Measurements from ENCODE around the gene SPACA5B.
"Not testable (repeated sequence)": the region's sequence is repeated elsewhere in the genome, so short reads cannot be mapped to it uniquely, and the experiment has no call there.

Gene SPACA5B

DNA sequence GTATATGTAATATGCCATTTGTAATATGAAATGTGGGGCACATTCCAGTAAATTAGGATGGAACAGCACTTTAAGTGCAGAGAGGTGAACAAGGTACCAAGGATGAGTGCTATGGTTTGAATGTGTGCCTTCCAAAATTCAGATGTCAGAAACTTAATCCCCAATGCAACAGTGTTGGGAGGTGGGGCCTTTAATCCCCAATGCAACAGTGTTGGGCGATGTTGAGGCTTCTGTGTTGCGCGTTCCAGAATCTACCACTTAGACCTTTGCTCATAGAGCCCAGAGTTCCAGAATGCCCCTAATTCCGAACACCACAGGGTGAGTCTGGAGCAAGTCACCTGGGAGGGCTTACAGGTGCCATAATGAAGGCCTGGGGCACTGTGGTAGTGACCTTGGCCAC, at the start of gene SPACA5B:
Gene SPACA5B (plus strand): TSS at position 301 of the 400 bp plus-strand sequence. CDS start 62 bp downstream, at position 363.
- not testable (repeated sequence) for H3K27me3 ChIP-seq (ENCODE audit: control insufficient read depth, insufficient read depth, low read length); H3K36me3 ChIP-seq (ENCODE audit: control insufficient read depth, insufficient read depth, low read length); H3K4me3 ChIP-seq (ENCODE audit: low read depth, low read length); H3K4me1 ChIP-seq (ENCODE audit: control insufficient read depth, insufficient read depth, low read length); H3K9me3 ChIP-seq (ENCODE audit: control insufficient read depth, insufficient read depth, low read length); H3K9ac ChIP-seq (ENCODE audit: low read depth, low read length)

DNA sequence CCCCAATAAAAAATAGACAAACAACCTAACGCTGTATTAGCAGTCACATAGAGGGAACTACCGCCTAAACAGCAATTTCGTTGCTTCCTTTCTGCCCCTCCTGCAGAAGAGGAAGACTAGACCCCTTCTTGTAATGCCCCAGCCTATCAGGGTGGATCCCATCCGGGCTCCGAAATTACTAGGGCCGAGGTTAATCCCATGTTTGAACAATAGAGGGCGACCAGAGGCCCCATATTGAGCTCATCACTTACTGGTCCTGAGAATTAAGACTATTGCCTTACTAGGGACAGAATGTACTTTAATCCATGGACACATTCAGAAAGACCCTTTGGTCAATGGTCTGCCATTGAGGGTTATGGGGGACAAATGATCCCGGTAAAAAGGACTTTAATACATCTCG, 47.2 kb upstream of the SPACA5B start:
- Histone ChIP-seq H3K4me1 (ENCODE audit: control insufficient read depth, insufficient read depth, low read length) (no peaks in the 10 kb centered on the region), H3K9ac (ENCODE audit: low read depth, low read length) (no peak overlapping the region), H3K36me3 (ENCODE audit: control insufficient read depth, insufficient read depth, low read length) (no peaks in the 10 kb centered on the region), H3K4me3 (ENCODE audit: low read depth, low read length) (no peak overlapping the region), H3K27me3 (ENCODE audit: control insufficient read depth, insufficient read depth, low read length) (no peaks in the 10 kb centered on the region), H3K9me3 (ENCODE audit: control insufficient read depth, insufficient read depth, low read length) (no peaks in the 10 kb centered on the region)

DNA sequence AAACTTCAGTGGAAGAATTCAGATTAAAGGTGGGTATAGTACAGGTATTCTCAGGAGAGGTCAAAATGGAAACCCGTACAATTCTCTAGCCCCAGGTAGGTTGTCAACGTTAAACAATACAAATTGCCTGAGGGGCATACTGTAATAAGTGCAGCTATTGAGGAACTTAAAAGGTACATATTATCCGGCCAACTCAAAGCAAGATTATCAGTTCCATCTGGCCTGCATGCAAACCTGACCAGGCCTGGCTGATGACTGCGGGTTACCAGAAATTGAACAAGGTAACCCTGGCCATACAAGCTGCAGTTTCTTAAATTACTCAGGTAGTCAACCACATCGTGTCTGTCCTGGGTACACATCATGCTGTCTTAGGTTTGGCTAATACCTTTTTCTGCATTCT, 46.7 kb upstream of the SPACA5B start:
- Histone ChIP-seq H3K4me3 (ENCODE audit: low read depth, low read length) (no peak overlapping the region), H3K36me3 (ENCODE audit: control insufficient read depth, insufficient read depth, low read length) (no peaks in the 10 kb centered on the region), H3K9me3 (ENCODE audit: control insufficient read depth, insufficient read depth, low read length) (no peaks in the 10 kb centered on the region), H3K9ac (ENCODE audit: low read depth, low read length) (no peak overlapping the region), H3K27me3 (ENCODE audit: control insufficient read depth, insufficient read depth, low read length) (no peaks in the 10 kb centered on the region), H3K4me1 (ENCODE audit: control insufficient read depth, insufficient read depth, low read length) (no peaks in the 10 kb centered on the region)

DNA sequence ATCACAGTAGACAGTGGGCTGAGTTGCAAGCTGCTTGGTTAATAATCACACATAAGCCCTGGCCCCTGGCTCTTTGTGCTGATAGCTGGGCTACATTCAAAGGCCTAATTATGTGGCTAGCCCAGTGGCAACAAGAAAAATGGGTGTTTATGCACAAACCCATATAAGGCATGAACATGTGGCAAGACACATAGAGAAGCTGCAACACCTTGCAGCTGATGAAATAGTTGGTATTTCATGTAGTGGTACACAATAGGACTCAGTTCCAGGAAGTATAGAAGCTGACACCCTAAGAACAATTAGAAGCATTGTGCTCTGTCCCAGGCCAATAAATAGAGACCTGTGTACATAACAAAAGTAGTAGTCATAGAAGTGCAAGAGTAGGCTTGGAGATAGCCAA, 44.3 kb upstream of the SPACA5B start:
- no peak overlapping the region for H3K9ac ChIP-seq (ENCODE audit: low read depth, low read length)
- H3K36me3 ChIP-seq (ENCODE audit: control insufficient read depth, insufficient read depth, low read length): no peaks in the 10 kb centered on the region
- H3K4me1 ChIP-seq (ENCODE audit: control insufficient read depth, insufficient read depth, low read length): no peaks in the 10 kb centered on the region
- no peak overlapping the region for H3K4me3 ChIP-seq (ENCODE audit: low read depth, low read length)
- no peaks in the 10 kb centered on the region for H3K27me3 ChIP-seq (ENCODE audit: control insufficient read depth, insufficient read depth, low read length)
- no peaks in the 10 kb centered on the region for H3K9me3 ChIP-seq (ENCODE audit: control insufficient read depth, insufficient read depth, low read length)

DNA sequence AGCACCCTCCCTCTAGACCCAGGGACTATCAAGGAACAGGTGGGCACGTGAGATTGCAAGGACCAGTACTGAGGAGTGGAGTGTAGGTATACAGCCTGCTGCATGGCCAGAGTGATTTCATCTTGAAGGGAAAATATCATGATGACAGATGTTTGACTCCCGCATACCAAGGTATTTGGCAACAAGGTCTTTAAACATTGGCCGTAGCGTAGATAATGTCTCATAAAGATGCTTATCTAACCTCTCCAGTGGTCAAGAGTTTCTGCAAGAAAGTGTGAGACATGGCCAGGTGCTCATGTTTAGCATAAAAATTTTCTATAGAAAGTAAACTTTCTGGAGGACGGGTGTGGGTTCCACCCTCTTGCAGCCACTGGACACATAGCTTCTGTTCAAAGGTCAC, 40.3 kb upstream of the SPACA5B start:
- Histone ChIP-seq H3K4me1 (ENCODE audit: control insufficient read depth, insufficient read depth, low read length) (no peaks in the 10 kb centered on the region), H3K4me3 (ENCODE audit: low read depth, low read length) (no peak overlapping the region), H3K9me3 (ENCODE audit: control insufficient read depth, insufficient read depth, low read length) (no peaks in the 10 kb centered on the region), H3K9ac (ENCODE audit: low read depth, low read length) (no peak overlapping the region), H3K36me3 (ENCODE audit: control insufficient read depth, insufficient read depth, low read length) (peaks cover 2% of the 10 kb centered on the region), H3K27me3 (ENCODE audit: control insufficient read depth, insufficient read depth, low read length) (no peaks in the 10 kb centered on the region)

DNA sequence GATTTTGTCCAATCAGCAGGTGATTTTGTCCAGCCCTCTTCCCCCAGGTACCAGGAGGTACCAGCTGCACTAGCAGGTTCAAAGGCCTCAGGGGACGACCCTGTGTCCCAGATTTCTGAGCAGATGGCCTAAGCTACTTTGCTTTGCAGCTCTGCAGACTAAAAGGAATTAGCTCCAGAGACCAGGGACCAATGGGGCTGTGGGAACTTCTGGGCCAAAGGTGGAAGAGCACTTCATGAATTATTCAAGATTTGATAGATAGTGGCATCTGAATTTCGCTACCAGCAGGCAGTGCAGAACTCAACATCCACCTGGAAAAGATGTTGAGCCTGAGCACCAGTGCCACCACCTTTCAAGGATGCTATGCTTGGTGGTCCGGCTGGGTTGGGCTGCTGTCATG, 37.9 kb upstream of the SPACA5B start:
- H3K4me1 ChIP-seq (ENCODE audit: control insufficient read depth, insufficient read depth, low read length); H3K9ac ChIP-seq (ENCODE audit: low read depth, low read length); H3K4me3 ChIP-seq (ENCODE audit: low read depth, low read length); H3K9me3 ChIP-seq (ENCODE audit: control insufficient read depth, insufficient read depth, low read length); H3K27me3 ChIP-seq (ENCODE audit: control insufficient read depth, insufficient read depth, low read length); H3K36me3 ChIP-seq (ENCODE audit: control insufficient read depth, insufficient read depth, low read length): not testable (repeated sequence)

DNA sequence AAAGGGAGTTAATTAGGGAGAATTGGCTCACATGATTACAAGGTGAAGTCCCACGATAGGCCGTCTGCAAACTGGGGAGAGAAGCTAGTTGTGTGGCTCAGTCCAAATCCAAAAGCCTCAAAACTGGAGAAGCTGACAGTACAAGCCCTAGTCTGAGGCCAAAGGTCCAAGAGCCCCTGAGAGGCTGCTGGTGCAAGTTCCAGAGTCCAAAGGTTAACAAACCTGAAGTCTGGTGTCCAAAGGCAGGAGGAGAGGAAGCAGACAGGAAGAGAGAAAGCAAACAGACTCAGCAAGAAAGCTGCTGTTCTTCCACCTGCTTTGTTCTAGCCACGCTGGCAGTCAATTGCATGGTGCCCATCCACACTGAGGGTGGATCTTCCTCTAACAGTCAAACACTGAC, 29.0 kb upstream of the SPACA5B start:
- no peaks in the 10 kb centered on the region for H3K36me3 ChIP-seq (ENCODE audit: control insufficient read depth, insufficient read depth, low read length)

DNA sequence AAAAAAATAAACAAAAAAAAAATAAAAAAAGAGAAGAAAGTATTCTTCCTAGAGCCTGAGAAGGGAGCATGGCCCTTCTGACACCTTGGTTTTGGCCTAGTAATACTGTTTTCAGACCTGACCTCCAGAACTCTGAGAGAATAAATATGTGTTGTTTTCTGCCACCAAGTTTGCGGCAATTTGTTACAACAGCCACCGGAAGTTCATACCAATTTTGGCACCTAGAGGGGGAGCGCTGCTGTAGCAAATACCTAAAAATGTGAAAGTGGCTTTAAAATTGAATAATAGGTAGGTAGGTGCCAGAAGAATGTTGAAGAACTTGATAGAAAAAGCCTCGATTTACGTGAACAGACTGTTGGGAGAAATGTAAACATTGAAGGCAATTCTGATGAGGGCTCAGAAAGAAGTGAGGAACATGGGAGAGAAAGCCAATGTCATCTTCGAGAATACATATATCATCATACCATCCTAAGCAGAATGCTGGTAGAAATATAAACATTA, 27.5 kb upstream of the SPACA5B start:
- H3K4me3 ChIP-seq (ENCODE audit: low read depth, low read length): no peak overlapping the region
- no peaks in the 10 kb centered on the region for H3K27me3 ChIP-seq (ENCODE audit: control insufficient read depth, insufficient read depth, low read length)
- no peaks in the 10 kb centered on the region for H3K36me3 ChIP-seq (ENCODE audit: control insufficient read depth, insufficient read depth, low read length)
- H3K9me3 ChIP-seq (ENCODE audit: control insufficient read depth, insufficient read depth, low read length): no peaks in the 10 kb centered on the region
- H3K9ac ChIP-seq (ENCODE audit: low read depth, low read length): no peak overlapping the region
- H3K4me1 ChIP-seq (ENCODE audit: control insufficient read depth, insufficient read depth, low read length): no peaks in the 10 kb centered on the region

More for the DNA sequence above, 29.0 kb upstream of the SPACA5B start:
- H3K9me3 ChIP-seq (ENCODE audit: control insufficient read depth, insufficient read depth, low read length): no peaks in the 10 kb centered on the region
- no peaks in the 10 kb centered on the region for H3K4me1 ChIP-seq (ENCODE audit: control insufficient read depth, insufficient read depth, low read length)
- H3K27me3 ChIP-seq (ENCODE audit: control insufficient read depth, insufficient read depth, low read length): no peaks in the 10 kb centered on the region
- no peak overlapping the region for H3K4me3 ChIP-seq (ENCODE audit: low read depth, low read length)
- no peak overlapping the region for H3K9ac ChIP-seq (ENCODE audit: low read depth, low read length)

DNA sequence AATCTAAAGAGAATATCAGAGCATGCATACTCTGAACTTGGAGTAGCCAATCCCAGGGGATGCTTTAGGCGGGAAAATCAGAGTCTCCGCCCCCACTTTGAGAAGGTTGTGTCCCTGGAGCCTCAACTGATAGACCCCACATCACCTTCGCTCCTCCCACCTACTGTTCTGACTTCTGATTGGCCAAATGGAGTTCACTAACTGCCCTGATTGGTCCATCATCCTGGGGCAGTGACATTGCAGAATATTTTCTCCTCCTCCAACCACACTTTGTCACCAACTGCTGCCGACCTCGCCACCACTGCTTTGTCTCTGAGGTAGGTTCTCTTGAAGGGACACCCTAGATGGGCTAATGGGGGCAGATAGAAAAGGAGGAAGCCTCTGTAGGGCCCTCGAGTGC, 22.7 kb upstream of the SPACA5B start:
- H3K9ac ChIP-seq (ENCODE audit: low read depth, low read length): no peak overlapping the region

DNA sequence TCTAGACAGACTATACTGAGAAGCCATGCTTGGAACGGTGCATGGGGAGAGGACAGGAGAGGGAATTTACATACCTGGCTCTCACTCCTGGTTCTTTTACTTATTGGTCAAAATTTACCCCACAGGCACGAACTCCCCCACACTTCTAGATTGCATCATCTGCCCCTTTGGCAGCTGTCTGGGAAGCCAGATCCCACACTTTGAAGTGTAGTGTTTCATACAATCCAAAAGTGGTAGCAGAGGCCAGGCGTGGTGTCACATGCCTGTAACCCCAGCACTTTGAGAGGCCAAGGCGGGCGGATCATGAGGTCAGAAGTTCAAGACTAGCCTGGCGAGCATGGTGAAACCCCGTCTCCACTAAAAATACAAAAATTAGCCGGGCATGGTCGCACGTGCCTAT, 5.1 kb upstream of the SPACA5B start:
- not testable (repeated sequence) for H3K9me3 ChIP-seq (ENCODE audit: control insufficient read depth, insufficient read depth, low read length)

More for the DNA sequence above, 22.7 kb upstream of the SPACA5B start:
- Histone ChIP-seq H3K27me3 (ENCODE audit: control insufficient read depth, insufficient read depth, low read length) (no peaks in the 10 kb centered on the region), H3K4me1 (ENCODE audit: control insufficient read depth, insufficient read depth, low read length) (no peaks in the 10 kb centered on the region), H3K4me3 (ENCODE audit: low read depth, low read length) (no peak overlapping the region), H3K9me3 (ENCODE audit: control insufficient read depth, insufficient read depth, low read length) (no peaks in the 10 kb centered on the region), H3K36me3 (ENCODE audit: control insufficient read depth, insufficient read depth, low read length) (no peaks in the 10 kb centered on the region)

DNA sequence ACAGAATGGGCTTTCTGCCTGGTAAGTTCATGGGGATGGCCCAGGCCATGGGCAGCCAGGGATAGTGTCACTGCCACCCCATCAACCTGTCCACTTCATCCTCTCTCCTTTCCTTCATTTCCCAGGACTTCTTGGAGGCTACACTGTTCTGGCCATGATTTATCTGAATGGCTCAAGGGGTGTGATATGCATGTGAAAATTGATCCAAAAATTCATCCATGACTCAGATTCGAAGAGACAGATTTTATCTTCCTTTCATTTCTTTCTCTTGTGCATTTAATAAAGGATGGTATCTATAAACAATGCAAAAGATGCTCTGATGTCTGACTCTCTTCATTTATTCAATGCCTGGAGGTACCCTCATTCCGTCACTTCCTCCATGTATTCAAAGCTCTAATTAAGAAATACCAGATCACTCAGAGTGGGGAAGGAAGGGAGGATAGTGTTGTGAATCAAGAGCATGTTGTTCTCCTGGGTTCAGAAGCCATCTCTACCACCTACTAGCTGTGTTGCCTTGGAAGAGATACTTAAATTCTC, 1.9 kb downstream of the SPACA5B start:
- not testable (repeated sequence) for H3K4me3 ChIP-seq (ENCODE audit: low read depth, low read length); H3K9ac ChIP-seq (ENCODE audit: low read depth, low read length); H3K9me3 ChIP-seq (ENCODE audit: control insufficient read depth, insufficient read depth, low read length); H3K36me3 ChIP-seq (ENCODE audit: control insufficient read depth, insufficient read depth, low read length); H3K27me3 ChIP-seq (ENCODE audit: control insufficient read depth, insufficient read depth, low read length); H3K4me1 ChIP-seq (ENCODE audit: control insufficient read depth, insufficient read depth, low read length)

More for the DNA sequence above, 5.1 kb upstream of the SPACA5B start:
- not testable (repeated sequence) for H3K9ac ChIP-seq (ENCODE audit: low read depth, low read length); H3K36me3 ChIP-seq (ENCODE audit: control insufficient read depth, insufficient read depth, low read length); H3K27me3 ChIP-seq (ENCODE audit: control insufficient read depth, insufficient read depth, low read length); H3K4me3 ChIP-seq (ENCODE audit: low read depth, low read length); H3K4me1 ChIP-seq (ENCODE audit: control insufficient read depth, insufficient read depth, low read length)

DNA sequence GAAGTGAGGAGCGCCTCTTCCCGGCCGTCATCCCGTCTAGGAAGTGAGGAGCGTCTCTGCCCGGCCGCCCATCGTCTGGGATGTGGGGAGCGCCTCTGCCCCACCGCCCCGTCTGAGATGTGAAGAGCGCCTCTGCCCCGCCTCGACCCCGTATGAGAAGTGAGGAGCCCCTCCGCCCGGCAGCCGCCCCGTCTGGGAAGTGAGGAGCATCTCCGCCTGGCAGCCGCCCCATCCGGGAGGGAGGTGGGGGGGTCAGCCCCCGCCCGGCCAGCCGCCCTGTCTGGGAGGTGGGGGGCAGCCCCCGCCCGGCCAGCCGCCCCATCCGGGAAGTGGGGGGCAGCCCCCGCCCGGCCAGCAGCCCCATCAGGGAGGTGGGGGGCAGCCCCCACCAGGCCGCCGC, 8.7 kb downstream of the SPACA5B start:
- not testable (repeated sequence) for H3K4me1 ChIP-seq (ENCODE audit: control insufficient read depth, insufficient read depth, low read length); H3K27me3 ChIP-seq (ENCODE audit: control insufficient read depth, insufficient read depth, low read length); H3K36me3 ChIP-seq (ENCODE audit: control insufficient read depth, insufficient read depth, low read length); H3K9me3 ChIP-seq (ENCODE audit: control insufficient read depth, insufficient read depth, low read length); H3K9ac ChIP-seq (ENCODE audit: low read depth, low read length); H3K4me3 ChIP-seq (ENCODE audit: low read depth, low read length)
